ENCODE data around the gene SUSD6. TPM values are rescaled to one million over a fixed set of nuclear protein-coding genes. Genes with fewer than 3 reads are reported as not detected.

SUSD6 gene
- total RNA-seq, 4 donors from 2014 or later = 54.4 to 66.3 (median 57.7) TPM

- no peak for DNase-seq (ENCODE audit: low spot score in 2 of 2)
- peak overlapping the region in 2 of 4 donors; percentile 30 to 51 for H3K27ac ChIP-seq
- no peak for TF ChIP-seq EP300 (IDR thresholded peaks at IDR 0.05)
- TF ChIP-seq CTCF (IDR thresholded peaks at IDR 0.05) = no peak
- no peak for TF ChIP-seq POLR2A (IDR thresholded peaks at IDR 0.05)
- H3K4me1 ChIP-seq = peaks cover 0 to 99% (median 62%) of the 10 kb centered on the region in 4 donors
- no peaks in the 10 kb centered on the region for H3K9me3 ChIP-seq
- 34 to 41% methylated on average over 6 of the region's 6 CpGs for WGBS, 2 donors
- H3K36me3 ChIP-seq = no peaks in the 10 kb centered on the region
- H3K4me3 ChIP-seq = no peak overlapping the region
- H3K27me3 ChIP-seq = no peaks in the 10 kb centered on the region
Measured at GRCh38 chr14:69684461-69685217, 73.2 kb downstream of the SUSD6 start.

GRCh38 chr14:69685218-69685616 is 73.8 kb downstream of the SUSD6 start:
- 55 to 59% methylated on average over 3 of the region's 3 CpGs for WGBS, 2 donors
- Histone ChIP-seq H3K27me3 (no peaks in the 10 kb centered on the region), H3K9me3 (no peaks in the 10 kb centered on the region), H3K4me1 (peaks cover 0 to 98% (median 57%) of the 10 kb centered on the region in 4 donors), H3K4me3 (no peak overlapping the region), H3K27ac (peak overlapping the region in 2 of 4 donors; percentile 30 to 51), H3K36me3 (no peaks in the 10 kb centered on the region)
- DNase-seq (ENCODE audit: low spot score in 2 of 2) = no peak
- TF ChIP-seq CTCF (IDR thresholded peaks at IDR 0.05) (no peak), EP300 (IDR thresholded peaks at IDR 0.05) (no peak), POLR2A (IDR thresholded peaks at IDR 0.05) (no peak)

- WGBS, 2 donors = 26 to 32% methylated on average over 6 of the region's 6 CpGs
- TF ChIP-seq EP300 (IDR thresholded peaks at IDR 0.05) (no peak), POLR2A (IDR thresholded peaks at IDR 0.05) (no peak), CTCF (IDR thresholded peaks at IDR 0.05) (no peak)
- no peaks in the 10 kb centered on the region for H3K27me3 ChIP-seq
- peak overlapping the region in 2 of 4 donors; percentile 30 to 51 for H3K27ac ChIP-seq
- H3K4me3 ChIP-seq = no peak overlapping the region
- H3K4me1 ChIP-seq = peaks cover 0 to 98% (median 55%) of the 10 kb centered on the region in 4 donors
- no peaks in the 10 kb centered on the region for H3K36me3 ChIP-seq
- no peaks in the 10 kb centered on the region for H3K9me3 ChIP-seq
- peak; percentile 48 to 64 for DNase-seq (ENCODE audit: low spot score in 2 of 2)
Measured at GRCh38 chr14:69685716-69686115, 74.3 kb downstream of the SUSD6 start.

GRCh38 chr14:69687606-69688298 is 76.4 kb downstream of the SUSD6 start:
- no peak for DNase-seq (ENCODE audit: low spot score in 2 of 2)
- Histone ChIP-seq H3K9me3 (no peaks in the 10 kb centered on the region), H3K27me3 (no peaks in the 10 kb centered on the region), H3K4me1 (peaks cover 0 to 93% (median 51%) of the 10 kb centered on the region in 4 donors), H3K4me3 (no peak overlapping the region), H3K36me3 (no peaks in the 10 kb centered on the region), H3K27ac (peak overlapping the region in 2 of 4 donors; percentile 57 to 75)
- TF ChIP-seq CTCF (IDR thresholded peaks at IDR 0.05) (no peak), POLR2A (IDR thresholded peaks at IDR 0.05) (no peak), EP300 (IDR thresholded peaks at IDR 0.05) (no peak)
- whole genome bisulfite sequencing, 2 donors = 54% methylated on average over 4 of the region's 4 CpGs

- whole genome bisulfite sequencing, 2 donors = 18 to 42% methylated on average over 1 of the region's 1 CpG
- Histone ChIP-seq H3K4me3 (no peak overlapping the region), H3K9me3 (no peaks in the 10 kb centered on the region), H3K27me3 (no peaks in the 10 kb centered on the region), H3K36me3 (no peaks in the 10 kb centered on the region), H3K27ac (peak overlapping the region in 2 of 4 donors; percentile 57 to 75), H3K4me1 (peaks cover 0 to 93% (median 51%) of the 10 kb centered on the region in 4 donors)
- DNase-seq (ENCODE audit: low spot score in 2 of 2) = no peak
- peak; percentile 12 to 37 for TF ChIP-seq EP300 (IDR thresholded peaks at IDR 0.05)
- no peak for TF ChIP-seq POLR2A (IDR thresholded peaks at IDR 0.05)
- TF ChIP-seq CTCF (IDR thresholded peaks at IDR 0.05) = no peak
Measured at GRCh38 chr14:69688299-69688649, 76.9 kb downstream of the SUSD6 start.
